HG03066 (cell line): ENCODE measurements around the gene CSNK2B.

Experiments used
- ATAC-seq: cut with Tn5 transposase; IDR thresholded peaks from one replicate; pipeline ENCODE4 v1.9.1; 2021; ENCODE audit warnings: low read depth; ENCODE audit not compliant: unreplicated experiment

CSNK2B gene

GRCh38 chr6:31665501-31666336 is at the start of gene CSNK2B:
CSNK2B (plus strand) TSS chr6:31666080; CDS start chr6:31666832, 752 bp downstream.
- ATAC-seq = peak; percentile 66

GRCh38 chr6:31617010-31617409 is 48.9 kb upstream of the CSNK2B start:
- no peak for ATAC-seq

- peak; percentile 83 for ATAC-seq
Measured at GRCh38 chr6:31619805-31620585, 45.9 kb upstream of the CSNK2B start.

GRCh38 chr6:31620586-31621319 is 45.1 kb upstream of the CSNK2B start, which contains the start of gene PRRC2A:
PRRC2A (plus strand) TSS chr6:31620715; CDS start chr6:31622790, 2,075 bp downstream.
- ATAC-seq = peak; percentile 34

GRCh38 chr6:31621320-31621939 is 44.5 kb upstream of the CSNK2B start:
- no peak for ATAC-seq

- ATAC-seq = no peak
Measured at GRCh38 chr6:31621991-31622390, 43.9 kb upstream of the CSNK2B start.

- no peak for ATAC-seq
Measured at GRCh38 chr6:31622684-31623091, 43.2 kb upstream of the CSNK2B start.

- no peak for ATAC-seq
Measured at GRCh38 chr6:31624070-31624469, 41.8 kb upstream of the CSNK2B start.

GRCh38 chr6:31626952-31627351 is 38.9 kb upstream of the CSNK2B start:
- no peak for ATAC-seq

- no peak for ATAC-seq
Measured at GRCh38 chr6:31627690-31628287, 38.1 kb upstream of the CSNK2B start.

GRCh38 chr6:31629014-31629413 is 36.9 kb upstream of the CSNK2B start:
- ATAC-seq = no peak

GRCh38 chr6:31630177-31630934 is 35.5 kb upstream of the CSNK2B start:
- no peak for ATAC-seq

- no peak for ATAC-seq
Measured at GRCh38 chr6:31631209-31631608, 34.7 kb upstream of the CSNK2B start.

- ATAC-seq = no peak
Measured at GRCh38 chr6:31631681-31632278, 34.1 kb upstream of the CSNK2B start.

GRCh38 chr6:31632279-31632946 is 33.5 kb upstream of the CSNK2B start:
- no peak for ATAC-seq

GRCh38 chr6:31633447-31633846 is 32.4 kb upstream of the CSNK2B start:
- ATAC-seq = no peak

- no peak for ATAC-seq
Measured at GRCh38 chr6:31634131-31634530, 31.7 kb upstream of the CSNK2B start.

- ATAC-seq = no peak
Measured at GRCh38 chr6:31634969-31635575, 30.8 kb upstream of the CSNK2B start.
